ENCODE results near the gene ISM1.
"Not testable (repeated sequence)": the region's sequence is repeated elsewhere in the genome, so short reads cannot be mapped to it uniquely, and the experiment has no call there.

The ISM1 gene

DNA sequence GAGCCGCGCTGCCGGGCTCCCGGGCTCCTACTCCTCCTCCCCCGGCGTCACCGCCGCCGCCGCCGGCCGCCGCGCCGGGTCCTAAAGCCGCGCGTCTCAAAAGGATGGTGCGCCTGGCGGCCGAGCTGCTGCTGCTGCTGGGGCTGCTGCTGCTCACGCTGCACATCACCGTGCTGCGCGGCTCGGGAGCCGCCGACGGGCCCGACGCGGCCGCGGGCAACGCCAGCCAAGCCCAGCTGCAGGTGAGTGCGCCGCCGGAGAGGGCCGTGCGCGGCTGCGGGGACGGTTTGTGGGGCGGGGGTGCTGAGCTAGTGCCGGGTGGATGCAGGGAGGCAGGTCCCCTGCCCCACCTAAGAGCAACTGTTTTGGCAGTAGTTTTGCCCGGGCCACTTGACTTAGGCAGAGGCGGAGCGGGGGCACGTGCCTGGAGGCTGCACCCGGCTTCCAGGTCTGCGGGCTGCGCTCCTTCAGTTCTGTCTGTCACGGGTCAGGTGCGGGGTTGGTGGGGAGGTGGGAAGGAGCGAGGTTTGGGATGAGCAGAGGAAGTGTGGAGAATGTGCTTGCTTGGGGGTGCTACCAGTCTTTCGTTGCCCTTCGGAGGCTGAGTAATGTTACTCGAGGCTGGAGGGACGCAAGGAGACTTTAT is 722 bp downstream of the ISM1 start:
- DNase-seq (ENCODE audit: low spot score), result peak; percentile 70

DNA sequence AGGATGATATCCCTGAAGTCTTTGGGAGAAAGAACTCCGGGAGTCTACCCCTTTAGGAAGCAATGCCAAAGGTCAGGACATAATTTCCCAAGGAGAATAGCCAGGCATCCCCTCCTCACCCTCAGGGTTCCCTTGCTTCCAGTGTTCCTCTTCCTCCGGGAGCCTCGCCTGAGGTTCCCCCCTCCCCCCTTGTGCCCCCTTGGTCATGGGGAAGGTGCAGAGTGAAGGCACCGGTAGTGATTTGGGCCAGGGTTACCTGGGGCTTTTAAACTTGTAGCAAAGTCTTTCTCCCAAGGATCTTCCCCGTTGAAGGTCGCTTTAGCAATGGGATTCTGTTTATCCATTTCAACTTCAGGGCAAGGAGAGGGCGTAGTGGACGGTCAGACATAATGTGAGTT is 1.2 kb downstream of the ISM1 start:
- DNase-seq (ENCODE audit: low spot score), result no peak

GRCh38 chr20:13223736-13224520 is 2.9 kb downstream of the ISM1 start:
- no peak for DNase-seq (ENCODE audit: low spot score)

- no peak for DNase-seq (ENCODE audit: low spot score)
Measured at GRCh38 chr20:13226367-13226766, 5.3 kb downstream of the ISM1 start.

GRCh38 chr20:13228771-13229170 is 7.7 kb downstream of the ISM1 start:
- no peak for DNase-seq (ENCODE audit: low spot score)

DNA sequence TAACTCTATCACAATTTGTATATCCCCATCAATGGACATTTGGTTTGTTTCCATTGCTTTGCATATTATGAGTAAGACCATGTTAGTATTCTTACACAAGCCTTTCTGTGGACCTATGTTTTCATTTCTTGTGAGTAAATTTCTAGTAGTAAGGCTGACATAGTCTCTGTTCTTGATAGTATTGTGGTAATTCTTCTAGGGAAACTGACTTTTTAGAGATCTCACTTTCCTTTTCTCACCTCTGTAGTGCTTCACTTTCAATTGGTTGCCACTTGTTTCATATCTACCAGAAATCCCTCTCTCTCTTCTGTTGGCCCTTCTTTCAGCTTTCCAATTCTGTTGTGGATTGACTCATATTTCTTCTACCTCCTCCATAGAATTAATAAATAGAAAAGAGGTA is 8.5 kb downstream of the ISM1 start:
- no peak for DNase-seq (ENCODE audit: low spot score)

DNA sequence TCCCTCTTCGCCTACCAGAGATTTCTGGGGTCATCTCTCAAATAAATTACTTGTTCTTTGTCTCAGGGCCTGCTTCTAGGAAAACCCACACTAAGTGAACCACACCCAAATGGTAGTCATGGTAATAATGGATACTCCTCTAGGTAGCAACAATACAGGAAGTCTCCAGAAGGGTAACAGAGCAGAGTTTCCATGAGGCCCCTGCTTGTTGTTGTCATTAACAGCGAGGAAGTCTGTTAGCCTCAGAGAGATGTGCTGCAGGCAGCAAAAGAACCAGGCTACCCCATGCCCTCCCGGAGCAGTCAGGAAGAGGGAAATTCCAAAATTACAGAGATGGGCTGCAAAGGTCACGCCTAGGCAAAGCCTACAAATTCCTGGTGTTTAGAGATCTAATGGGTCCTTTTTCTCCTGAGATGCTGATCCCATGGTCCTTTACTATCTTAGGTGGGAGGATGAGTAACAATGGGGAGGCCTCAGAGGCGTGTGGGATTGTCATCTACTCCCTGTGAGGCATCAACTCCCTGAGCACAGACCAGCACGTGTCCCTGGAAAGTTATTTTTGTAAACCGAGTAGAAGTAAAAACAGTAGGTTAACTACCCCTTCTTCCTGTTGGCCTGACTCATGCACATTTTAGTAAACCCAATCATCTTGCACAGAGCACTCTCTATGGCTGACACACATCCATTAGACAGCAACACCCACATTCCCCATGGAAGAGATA is 10.1 kb downstream of the ISM1 start:
- DNase-seq (ENCODE audit: low spot score), result no peak

- DNase-seq (ENCODE audit: low spot score), result no peak
Measured at GRCh38 chr20:13232999-13233398, 11.9 kb downstream of the ISM1 start.

DNA sequence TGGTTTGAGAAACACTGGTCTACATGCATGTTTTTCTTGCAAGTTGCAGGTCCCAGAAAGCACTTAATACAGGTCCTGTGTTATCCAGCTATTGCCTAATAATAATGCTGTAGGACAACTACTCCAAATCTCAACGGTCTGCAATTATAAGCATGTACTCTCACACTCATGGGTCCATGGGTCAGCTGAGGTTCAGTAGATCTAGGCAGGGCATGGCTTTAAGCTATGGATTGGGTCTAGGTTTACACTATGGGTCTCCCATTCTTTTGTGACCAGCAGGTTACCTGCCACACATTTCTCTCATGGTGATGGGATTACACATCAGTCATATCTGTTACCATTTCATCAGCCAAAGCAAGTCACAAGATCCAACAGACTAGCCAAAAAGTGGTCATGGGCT is 13.9 kb downstream of the ISM1 start:
- DNase-seq (ENCODE audit: low spot score), result no peak

GRCh38 chr20:13236360-13236759 is 15.3 kb downstream of the ISM1 start:
- DNase-seq (ENCODE audit: low spot score), result not testable (repeated sequence)

GRCh38 chr20:13236990-13237720 is 16.1 kb downstream of the ISM1 start:
- no peak for DNase-seq (ENCODE audit: low spot score)

DNA sequence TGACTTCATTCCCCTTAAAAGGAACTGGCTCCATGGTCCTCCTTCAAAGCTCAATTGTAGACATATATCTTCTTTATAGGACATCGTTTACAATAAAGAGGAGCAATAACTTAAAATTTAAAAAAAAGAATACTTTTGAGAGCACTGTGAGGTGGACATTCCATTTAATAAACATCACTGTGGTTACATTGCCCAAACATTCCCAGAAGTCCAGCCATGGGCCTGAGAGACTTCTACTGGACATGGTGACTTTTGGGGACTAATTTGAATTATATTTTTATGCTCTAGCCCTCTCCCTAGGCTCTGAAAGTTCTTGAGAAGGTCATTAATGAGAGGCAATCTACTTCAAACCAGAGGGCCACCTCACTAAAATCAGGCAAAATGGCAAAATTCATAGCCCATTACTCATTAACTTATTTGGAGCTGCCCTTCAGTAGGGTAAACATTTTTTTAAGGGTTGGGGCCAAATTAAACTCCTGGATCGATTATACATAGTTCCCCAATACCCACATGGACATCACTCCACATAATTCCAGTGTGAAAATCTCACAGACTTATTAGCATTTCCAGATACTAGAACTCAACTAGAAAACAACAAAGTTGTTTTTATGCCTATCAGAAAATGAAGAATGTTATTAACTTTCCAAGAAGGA is 17.1 kb downstream of the ISM1 start:
- DNase-seq (ENCODE audit: low spot score), result no peak

DNA sequence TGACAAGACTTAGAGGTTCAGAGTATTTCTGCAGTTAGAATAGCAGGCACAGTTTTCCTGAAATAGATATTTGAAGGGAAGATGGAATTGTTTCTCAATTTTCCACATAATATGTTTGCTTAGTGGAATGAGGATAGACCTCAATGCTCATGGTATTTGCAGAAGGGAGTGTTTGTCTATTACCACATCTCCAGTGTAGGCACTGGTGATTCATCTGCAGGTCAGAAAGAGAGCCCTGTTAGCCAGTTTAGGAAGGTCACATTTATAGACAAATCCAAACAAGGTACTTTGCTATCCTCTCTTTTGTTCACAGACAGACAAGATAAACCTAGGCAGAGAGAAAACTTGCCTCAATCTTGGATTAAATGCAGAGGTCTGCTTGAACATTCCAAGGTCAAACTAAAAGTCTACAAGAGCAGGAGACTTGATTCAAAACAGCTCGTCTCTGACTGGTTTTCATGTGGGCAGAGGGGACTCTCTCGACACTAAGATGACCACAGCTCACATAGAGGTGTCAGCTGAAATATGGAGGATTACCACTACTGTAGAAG is 22.8 kb downstream of the ISM1 start:
- DNase-seq (ENCODE audit: low spot score), result no peak

DNA sequence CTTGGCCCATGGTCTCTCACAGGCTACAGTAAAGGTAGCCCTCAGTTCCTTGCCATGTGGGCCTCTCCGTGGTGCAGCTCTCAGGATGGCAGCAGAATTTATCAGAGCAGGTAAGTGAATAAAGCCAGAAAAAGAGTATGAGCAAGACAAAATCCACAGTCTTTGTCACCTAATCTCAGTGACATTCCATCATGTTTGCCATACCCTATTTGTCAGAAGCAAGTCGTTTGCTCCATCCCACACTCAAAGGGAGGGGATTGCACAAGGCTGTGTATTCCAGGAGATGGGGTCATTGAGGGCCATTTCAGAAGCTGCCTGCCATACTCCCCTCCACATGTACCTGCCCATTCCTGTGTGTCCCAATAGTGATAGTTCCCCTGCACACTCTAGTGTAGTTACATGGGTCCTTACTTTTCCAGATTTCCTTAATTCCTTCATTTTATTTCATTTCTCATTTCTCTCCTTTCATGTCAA is 24.2 kb downstream of the ISM1 start:
- DNase-seq (ENCODE audit: low spot score), result no peak

DNA sequence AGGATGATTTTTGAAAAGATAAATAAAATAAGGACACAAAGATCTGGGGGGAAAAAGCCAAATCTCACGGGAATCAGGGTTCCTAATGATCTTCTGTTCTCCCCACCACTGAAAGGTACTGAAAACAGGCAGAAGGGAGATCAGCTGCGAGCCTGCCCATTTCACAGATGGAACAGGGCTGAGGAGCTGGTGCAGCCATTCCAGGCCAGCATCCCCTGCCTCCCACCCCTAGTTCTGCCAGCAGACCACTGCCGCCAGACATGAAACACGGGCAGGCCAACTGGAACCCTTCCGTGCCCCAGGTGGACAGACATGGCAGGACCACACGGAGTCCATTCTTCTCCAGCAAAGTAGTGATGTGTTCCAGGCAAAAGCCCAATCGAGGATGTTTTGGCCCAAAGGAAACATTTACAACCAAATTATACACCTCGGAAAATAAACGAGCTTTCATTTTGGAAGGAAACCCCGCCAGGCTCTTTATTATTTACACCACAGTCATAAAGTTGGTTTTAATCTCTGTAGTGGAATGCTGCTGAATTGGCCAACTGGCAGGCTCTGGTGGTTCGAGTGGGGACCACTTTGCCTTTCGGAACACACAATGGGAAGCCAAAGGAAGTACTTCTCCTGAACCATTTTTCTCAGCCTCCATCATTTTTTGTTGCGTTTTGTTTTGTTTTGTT is 28.2 kb downstream of the ISM1 start:
- DNase-seq (ENCODE audit: low spot score), result no peak

- no peak for DNase-seq (ENCODE audit: low spot score)
Measured at GRCh38 chr20:13249798-13250170, 28.7 kb downstream of the ISM1 start.

- no peak for DNase-seq (ENCODE audit: low spot score)
Measured at GRCh38 chr20:13250251-13250650, 29.2 kb downstream of the ISM1 start.

DNA sequence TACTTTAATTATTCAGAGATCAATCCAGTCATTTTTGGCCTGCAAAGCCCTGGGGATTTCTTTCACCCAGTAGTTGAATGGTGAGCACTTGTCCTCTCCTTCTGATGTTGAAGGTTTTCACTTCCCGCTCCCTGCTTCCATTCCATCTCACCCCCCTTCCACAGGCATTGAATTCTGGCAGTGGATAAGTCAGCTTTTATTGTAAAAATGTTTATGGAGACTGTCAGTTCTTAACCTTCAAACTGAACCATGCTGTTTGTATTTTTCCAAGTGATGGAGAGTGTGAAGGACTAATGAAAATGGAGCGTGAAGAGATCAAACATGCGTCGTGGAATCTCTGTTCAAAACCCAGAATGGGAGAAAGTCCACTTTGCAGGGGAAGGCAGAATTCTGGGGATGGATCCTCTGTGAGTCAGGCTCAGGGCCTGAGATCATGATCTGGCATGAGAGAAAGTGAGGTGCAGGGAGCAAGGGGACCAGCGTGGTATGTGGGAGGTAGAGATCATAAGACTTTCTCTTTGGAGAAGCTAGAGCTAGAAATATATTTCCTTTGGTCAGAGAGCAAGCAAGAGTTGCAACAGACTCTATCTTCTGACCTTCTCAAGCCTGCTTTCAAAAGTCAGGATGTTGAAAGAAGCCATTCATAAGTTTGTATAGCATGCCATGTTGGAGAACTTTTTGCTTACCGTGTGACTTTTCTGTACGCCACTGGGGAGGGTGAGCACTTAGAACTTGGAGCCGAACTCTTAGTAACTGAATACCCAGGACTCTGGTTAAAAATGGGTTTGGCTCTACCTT is 30.2 kb downstream of the ISM1 start:
- DNase-seq (ENCODE audit: low spot score), result no peak

GRCh38 chr20:13251904-13252297 is 30.8 kb downstream of the ISM1 start:
- no peak for DNase-seq (ENCODE audit: low spot score)

GRCh38 chr20:13255356-13255755 is 34.3 kb downstream of the ISM1 start:
- no peak for DNase-seq (ENCODE audit: low spot score)

Data from LoVo (cell line).